Type B pancreatic cell (in vitro differentiated cells): Measurements from ENCODE around the gene INSL6. TPM values are rescaled to one million over a fixed set of nuclear protein-coding genes. Genes with fewer than 3 reads are reported as not detected.

Experiments
- DNase-seq: peaks from one replicate; pipeline ENCODE4 v3.0.0; 2021; ENCODE audit warnings: mixed read lengths; ENCODE audit not compliant: unreplicated experiment; ENCODE audit errors: extremely low spot score
- H3K27ac Mint-ChIP-seq: 2 replicates; pipeline ENCODE4 v1.8.0; 2021; ENCODE audit warnings: mild to moderate bottlenecking, mixed read lengths
- H3K27me3 Mint-ChIP-seq: 2 replicates; pipeline ENCODE4 v1.8.0; 2021; ENCODE audit warnings: mixed read lengths
- H3K36me3 Mint-ChIP-seq: 2 replicates; pipeline ENCODE4 v1.8.0; 2021; ENCODE audit warnings: mixed read lengths
- H3K4me1 Mint-ChIP-seq: one replicate; pipeline ENCODE4 v1.8.0; 2021; ENCODE audit warnings: mixed read lengths; ENCODE audit not compliant: unreplicated experiment
- H3K4me3 Mint-ChIP-seq: 2 replicates; pipeline ENCODE4 v1.8.0; 2021; ENCODE audit warnings: mild to moderate bottlenecking, mixed read lengths
- H3K9me3 Mint-ChIP-seq: 2 replicates; pipeline ENCODE4 v1.8.0; 2021; ENCODE audit warnings: mixed read lengths
- CTCF ChIP-seq: fragments of 200-600 bp; sonication (generic); conservative IDR thresholded peaks from 2 replicates; pipeline ENCODE4 v1.5.0; 2021; ENCODE audit warnings: antibody characterized with exemption, mild to moderate bottlenecking
- total RNA-seq: library from RNA; stranded (reverse); gene quantifications from 2 replicates; pipeline ENCODE4 v1.2.1, GENCODE V29; 2021; ENCODE audit warnings: low replicate concordance

Gene INSL6
- total RNA-seq, 1 donor from 2014 or later: not detected

DNA sequence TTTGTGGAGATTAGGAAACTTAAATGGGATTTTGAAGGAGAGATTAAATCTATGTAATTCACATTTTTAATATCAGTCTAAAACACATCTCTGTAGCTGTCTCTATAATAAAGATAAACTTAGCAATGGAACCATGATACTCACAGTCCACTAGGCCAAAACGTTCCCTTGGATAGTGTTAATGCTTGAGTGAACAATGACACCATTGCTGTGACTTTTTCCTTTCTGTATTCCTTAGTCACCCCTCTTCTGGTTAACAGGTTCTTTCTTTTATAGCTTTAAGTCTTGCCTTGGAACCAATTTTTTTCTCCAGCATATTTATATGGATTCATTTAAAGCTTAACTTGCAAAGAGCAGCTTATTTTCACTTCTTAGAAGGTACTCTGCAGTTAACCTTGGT, 63.3 kb downstream of the INSL6 start:
- DNase-seq: no peak
- Mint-ChIP-seq H3K36me3 (peaks cover 10% of the 10 kb centered on the region), H3K4me3 (no peak overlapping the region), H3K27ac (no peak overlapping the region), H3K27me3 (no peaks in the 10 kb centered on the region), H3K9me3 (no peaks in the 10 kb centered on the region), H3K4me1 (no peaks in the 10 kb centered on the region)
- TF ChIP-seq CTCF: no peak

DNA sequence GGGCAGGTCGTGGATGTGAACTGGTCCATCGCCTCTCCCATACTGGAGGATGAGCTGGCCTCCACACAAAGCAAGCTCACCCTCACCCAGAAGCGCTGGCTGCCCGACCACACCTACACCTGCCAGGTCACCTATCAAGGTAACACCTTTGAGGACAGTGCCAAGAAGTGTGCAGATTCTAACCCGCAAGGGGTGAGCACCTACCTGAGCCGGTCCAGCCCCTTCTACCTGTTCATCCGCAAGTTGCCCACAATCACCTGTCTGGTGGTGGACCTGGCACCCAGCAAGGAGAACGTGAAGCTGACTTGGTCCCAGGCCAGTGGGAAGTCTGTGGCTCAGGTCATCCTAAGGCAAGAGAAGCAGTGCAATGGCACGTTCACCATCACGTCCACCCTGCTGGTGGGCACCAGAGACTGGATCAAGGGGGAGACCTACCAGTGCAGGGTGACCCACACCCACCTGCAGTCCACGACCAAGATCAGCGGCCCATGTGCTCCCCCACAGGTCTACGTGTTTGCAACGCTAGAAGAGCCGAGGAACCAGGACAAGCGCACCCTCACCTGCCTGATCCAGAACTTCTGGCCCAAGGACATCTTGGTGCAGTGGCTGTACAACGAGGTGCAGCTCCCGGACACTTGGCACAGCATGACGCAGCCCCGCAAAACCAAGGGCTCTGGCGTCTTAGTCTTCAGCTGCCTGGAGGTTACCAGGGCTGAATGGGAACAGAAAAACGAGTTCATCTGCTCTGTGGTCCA, 71.3 kb downstream of the INSL6 start:
- H3K9me3 Mint-ChIP-seq: no peaks in the 10 kb centered on the region
- no peaks in the 10 kb centered on the region for H3K27me3 Mint-ChIP-seq
- DNase-seq: no peak
- no peak overlapping the region for H3K27ac Mint-ChIP-seq
- no peak for TF ChIP-seq CTCF
- H3K4me1 Mint-ChIP-seq: no peaks in the 10 kb centered on the region
- H3K36me3 Mint-ChIP-seq: peaks cover 10% of the 10 kb centered on the region
- H3K4me3 Mint-ChIP-seq: no peak overlapping the region

Other genes starting within 250 kb of the INSL6 start
- gene JAK2, start 200.4 kb downstream of the INSL6 start, total RNA-seq: 5.4 and 8.4 TPM in 2 replicates
- 0.29 TPM in 1 of 2 replicates, not detected in the other for gene INSL4, start 45.8 kb upstream of the INSL6 start, total RNA-seq
- 1.5 TPM in 1 of 2 replicates, not detected in the other for gene RLN2, start 119.1 kb upstream of the INSL6 start, total RNA-seq
- gene RLN1, start 154.2 kb upstream of the INSL6 start, total RNA-seq: 0.41 and 1.9 TPM in 2 replicates